HuH-7.5 (cell line): ENCODE results near the gene CANX.
"Not testable (repeated sequence)": the region's sequence is repeated elsewhere in the genome, so short reads cannot be mapped to it uniquely, and the experiment has no call there.

Experiments used
- DNase-seq: peaks from one replicate; pipeline ENCODE4 v3.0.0; 2011; ENCODE audit warnings: low spot score

CANX gene

DNA sequence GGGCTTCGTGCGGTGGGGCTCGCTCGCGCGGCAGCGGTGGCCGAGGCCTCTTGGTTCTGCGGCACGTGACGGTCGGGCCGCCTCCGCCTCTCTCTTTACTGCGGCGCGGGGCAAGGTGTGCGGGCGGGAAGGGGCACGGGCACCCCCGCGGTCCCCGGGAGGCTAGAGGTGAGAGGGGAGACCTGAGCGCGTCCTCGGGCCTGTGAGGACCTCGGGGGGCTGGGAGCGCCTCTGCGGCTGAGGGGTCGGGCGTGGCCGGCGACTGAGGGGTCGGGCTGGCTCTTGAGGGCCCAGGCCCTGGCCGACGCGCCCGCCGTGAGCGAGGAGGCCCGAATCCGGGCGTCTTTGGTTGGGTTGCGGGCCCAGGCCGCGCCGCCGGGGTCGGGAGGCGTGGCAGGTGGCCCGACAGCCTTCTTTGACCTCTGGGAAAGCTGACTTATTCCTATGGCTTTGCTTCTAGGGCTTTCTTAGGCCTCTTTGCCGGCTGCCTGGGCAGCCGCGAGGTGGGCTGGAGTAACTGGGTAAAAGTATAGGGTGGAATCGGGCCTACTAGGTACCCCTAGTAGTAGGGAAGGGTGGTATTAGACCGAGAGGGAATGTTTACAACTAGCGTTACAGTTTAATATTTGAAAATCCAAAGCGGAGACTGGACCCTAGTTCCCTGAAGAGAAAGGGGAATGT is at the start of gene CANX:
Gene CANX (plus strand): TSS at position 33 of the 681 bp plus-strand sequence. CDS start 6,715 bp downstream, outside the sequence.
- peak; percentile 38 for DNase-seq

- DNase-seq, result not testable (repeated sequence)
Measured at GRCh38 chr5:179649166-179649703, 49.5 kb upstream of the CANX start.

DNA sequence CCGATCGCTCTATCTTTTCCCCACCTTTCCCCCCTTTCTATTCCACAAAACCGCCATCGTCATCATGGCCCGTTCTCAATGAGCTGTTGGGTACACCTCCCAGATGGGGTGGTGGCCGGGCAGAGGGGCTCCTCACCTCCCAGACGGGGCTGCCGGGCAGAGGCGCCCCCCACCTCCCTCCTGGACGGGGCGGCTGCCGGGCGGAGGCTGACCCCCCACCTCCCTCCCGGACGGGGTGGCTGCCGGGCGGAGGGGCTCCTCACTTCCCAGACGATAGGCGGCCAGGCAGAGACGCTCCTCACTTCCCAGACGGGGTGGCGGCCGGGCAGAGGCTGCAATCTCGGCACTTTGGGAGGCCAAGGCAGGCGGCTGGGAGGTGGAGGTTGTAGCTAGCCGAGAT is 48.5 kb upstream of the CANX start:
- DNase-seq, result not testable (repeated sequence)

- DNase-seq, result not testable (repeated sequence)
Measured at GRCh38 chr5:179653135-179653534, 45.6 kb upstream of the CANX start.

- not testable (repeated sequence) for DNase-seq
Measured at GRCh38 chr5:179657302-179658178, 41.2 kb upstream of the CANX start.

GRCh38 chr5:179658179-179658856 is 40.4 kb upstream of the CANX start:
- not testable (repeated sequence) for DNase-seq

DNA sequence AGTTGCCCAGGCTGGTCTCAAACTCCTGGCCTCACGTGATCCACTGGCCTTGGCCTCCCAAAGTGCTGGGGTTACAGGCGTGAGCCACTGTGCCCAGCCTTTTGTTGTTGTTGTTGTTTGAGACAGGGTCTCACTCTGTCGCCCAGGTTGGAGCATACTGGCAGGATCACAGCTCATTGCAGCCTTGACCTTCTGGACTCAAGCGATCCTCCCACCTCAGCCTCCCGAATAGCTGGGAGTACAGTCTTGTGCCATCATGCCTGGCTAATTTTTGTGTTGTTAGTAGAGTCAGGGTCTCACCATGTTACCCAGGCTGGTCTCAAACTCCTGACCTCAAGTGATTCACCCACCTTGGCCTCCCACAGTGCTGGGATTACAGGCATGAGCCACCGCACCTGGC is 37.1 kb upstream of the CANX start:
- DNase-seq, result not testable (repeated sequence)

DNA sequence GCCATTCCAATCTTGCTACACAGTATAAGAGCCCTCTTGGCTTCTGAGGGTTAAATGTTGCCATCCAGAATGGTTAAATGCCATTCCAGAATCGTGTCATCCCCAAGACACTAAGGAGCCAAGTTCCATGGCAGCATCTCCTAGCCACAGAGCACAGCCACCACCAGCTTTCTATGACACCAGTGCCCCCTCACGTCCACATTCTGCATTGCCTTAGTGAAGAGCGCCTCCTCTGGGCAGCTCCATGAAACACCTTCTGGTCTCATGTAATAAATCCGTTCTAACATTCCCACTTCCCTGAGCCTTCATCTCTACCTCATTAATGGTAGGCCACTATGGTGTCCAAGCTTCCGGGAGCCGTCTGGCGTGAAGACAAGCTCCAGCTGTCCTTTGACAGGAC is 30.4 kb upstream of the CANX start:
- peak; percentile 55 for DNase-seq

DNA sequence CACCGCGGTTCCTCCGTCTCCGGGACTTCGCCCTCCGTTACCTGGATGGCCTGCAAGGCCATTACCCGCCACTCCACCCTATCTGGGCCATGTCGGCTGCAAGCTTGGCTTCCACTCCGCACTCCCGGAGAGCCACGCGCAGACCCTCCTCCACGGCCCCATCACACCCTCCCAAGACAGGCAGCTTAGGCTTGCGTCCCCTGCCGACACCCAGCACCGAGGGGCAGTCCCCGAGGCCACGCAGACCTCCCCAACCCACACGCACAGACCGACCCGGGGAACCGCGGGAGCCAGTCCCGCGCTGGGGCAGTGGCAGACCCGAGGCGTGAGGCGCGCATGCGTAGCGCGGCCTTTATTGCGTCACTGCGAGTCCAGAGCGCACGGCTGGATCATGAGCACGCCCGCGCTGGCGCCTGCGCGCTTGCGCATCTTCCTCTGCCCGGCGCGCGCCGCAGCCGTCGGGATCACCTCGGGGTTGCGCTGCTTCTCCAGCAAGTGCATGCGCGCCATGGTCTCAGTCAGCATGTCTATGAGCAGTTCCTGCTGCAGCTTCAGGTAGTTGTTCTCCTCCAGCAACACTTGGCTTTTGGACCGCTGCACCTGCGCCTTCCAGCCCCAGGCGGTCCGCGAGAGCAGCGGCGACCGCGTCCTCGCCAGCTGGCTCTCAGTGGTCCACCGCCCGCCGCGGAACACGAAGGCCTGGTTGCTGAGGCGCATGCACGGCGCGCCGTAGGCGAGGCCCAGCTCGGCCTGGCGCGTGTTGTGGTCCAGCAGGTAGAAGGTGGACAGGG is 20.3 kb upstream of the CANX start:
- DNase-seq, result peak; percentile 88

DNA sequence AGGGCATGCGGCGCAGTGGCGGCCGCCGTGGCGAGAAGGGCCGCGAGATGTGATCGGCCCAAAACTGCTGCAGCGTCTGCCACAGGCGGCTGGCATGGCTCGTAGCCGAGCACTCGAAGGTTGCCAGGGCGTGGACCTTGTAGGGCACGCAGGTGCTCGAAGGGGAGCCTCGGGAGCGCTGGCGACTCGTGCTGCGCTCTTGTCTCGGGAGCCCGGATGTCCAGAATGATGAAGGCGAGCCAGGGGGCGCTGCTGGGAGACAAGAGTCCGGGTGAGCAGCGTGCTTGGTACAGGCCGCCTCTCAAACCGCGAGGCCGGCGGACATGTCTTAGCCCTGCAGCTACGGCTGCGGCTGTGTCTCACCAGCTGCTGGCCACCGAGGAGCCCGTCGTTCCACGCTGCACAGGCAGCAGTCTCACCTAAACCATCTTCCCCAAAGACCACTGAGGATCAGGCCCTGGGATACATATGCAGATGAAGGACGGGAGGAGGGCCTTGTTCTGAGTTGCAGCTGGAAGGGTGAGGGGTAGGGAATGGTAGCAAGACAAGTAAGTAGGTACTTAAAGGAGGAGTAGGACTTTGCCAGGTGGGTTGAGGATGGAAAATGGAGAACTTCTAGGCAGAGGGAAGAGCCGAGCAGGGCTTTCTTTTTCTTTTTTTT is 19.6 kb upstream of the CANX start:
- no peak for DNase-seq

- peak; percentile 52 for DNase-seq
Measured at GRCh38 chr5:179680014-179680779, 18.6 kb upstream of the CANX start.

DNA sequence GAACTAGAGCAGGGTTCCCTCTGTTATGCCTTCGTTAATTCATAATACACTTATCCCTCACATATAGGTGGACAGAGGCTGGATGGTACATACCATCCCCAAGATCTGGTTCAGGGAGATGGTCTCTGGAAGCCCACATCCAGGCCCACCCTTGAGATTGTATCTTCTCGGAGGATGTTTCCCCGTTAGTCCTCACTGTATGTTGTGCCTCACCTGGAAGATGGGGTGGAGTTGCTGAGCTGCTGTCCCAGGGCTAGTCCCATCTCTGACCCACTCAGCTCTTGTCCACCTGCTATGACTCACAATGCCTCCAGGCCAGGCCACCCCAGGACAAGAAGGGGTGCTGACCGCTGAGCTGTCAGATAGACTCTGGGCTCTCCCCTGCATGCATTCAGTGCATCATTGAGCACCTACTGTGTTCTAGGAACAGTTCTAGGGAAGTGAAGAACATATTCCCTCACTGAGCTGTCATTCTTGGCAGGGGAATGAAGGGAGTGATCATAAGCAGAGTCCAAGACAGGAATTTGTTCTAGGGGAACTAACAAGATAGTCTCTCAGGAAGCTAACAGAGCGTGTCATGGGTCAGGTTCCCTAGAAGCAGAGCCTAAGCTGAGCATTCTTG is 17.9 kb upstream of the CANX start, which contains the start of gene CBY3:
Gene CBY3 (minus strand): TSS at position 255 of the 622 bp plus-strand sequence. CDS start 116 bp downstream, at position 139.
- no peak for DNase-seq

GRCh38 chr5:179689212-179689611 is 9.6 kb upstream of the CANX start:
- not testable (repeated sequence) for DNase-seq

DNA sequence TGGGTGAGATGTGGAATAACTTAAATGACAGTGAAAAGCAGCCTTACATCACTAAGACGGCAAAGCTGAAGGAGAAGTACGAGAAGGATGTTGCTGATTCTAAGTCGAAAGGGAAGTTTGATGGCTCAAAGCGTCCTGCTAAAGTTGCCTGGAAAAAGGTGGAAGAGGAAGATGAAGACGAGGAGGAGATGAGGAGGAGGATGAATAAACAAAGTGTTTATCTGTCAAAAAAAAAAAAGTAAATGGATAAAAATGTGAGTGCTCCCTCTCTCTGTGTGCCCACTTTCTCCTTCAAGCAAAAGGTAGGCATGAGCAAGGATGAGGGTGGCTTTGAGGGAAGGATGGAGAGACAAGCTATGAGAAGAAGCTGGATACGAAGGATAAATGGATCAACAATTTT is 4.2 kb upstream of the CANX start:
- no peak for DNase-seq

- no peak for DNase-seq
Measured at GRCh38 chr5:179696603-179697002, 2.2 kb upstream of the CANX start.

DNA sequence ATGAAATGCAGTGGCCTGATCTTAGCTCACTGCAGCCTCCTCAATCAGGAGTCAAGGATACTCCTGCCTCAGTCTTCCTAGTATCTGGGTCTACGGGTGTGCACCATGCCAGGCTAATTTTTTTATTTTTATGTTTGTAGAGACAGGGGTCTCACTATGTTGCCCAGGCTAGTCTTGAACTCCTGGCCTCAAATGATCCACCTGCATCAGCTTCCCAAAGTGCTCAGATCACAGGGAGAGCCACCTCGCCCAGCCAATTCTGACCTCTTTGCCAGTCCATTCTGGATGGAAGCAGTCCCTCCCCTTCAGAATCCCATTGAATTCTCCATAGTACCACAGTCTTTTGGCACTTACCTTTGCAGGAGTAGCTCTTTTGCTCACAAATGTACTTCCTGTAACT is 1.7 kb upstream of the CANX start:
- no peak for DNase-seq

DNA sequence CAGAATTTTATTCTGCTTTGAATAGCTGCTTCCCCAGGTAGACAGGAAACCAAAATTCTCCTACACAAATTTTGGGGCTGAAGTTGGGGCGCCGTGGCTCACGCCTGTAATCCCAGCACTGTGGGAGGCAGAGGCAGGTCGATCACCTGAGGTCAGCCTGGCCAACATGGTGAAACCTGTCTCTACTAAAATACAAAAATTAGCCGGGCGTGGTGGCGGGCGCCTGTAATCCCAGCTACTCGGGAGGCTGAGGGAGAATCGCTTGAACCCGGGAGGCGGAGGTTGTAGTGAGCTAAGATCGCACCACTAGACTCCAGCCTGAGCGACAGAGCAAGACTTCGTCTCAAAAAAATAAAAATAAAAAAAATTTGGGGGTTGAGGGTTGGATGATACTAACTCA is 1.2 kb upstream of the CANX start:
- not testable (repeated sequence) for DNase-seq

- DNase-seq, result peak; percentile 98
Measured at GRCh38 chr5:179697993-179698934, 503 bp upstream of the CANX start.
